ENCODE measurements around the gene SSX2IP. TPM values are rescaled to one million over a fixed set of nuclear protein-coding genes. Genes with fewer than 3 reads are reported as not detected.
"Not testable (repeated sequence)": the region's sequence is repeated elsewhere in the genome, so short reads cannot be mapped to it uniquely, and the experiment has no call there.

Gene SSX2IP
- total RNA-seq, 2 donors from 2014 or later: 4.7 to 8.6 TPM

- intact Hi-C loops (cut with DNase I): no loop called here
- no peak for DNase-seq (ENCODE audit: low spot score)
Measured at GRCh38 chr1:84687714-84688462, 2.4 kb downstream of the SSX2IP start.

- intact Hi-C loops (cut with DNase I): no loop called here
- no peak for DNase-seq (ENCODE audit: low spot score)
Measured at GRCh38 chr1:84686223-84686622, 4.0 kb downstream of the SSX2IP start.

- DNase-seq (ENCODE audit: low spot score): no peak
- intact Hi-C loops (cut with DNase I): no loop called here
Measured at GRCh38 chr1:84683508-84683907, 6.8 kb downstream of the SSX2IP start.

- no peak for DNase-seq (ENCODE audit: low spot score)
- intact Hi-C loops (cut with DNase I): no loop called here
Measured at GRCh38 chr1:84682047-84682446, 8.2 kb downstream of the SSX2IP start.

- intact Hi-C loops (cut with DNase I): no loop called here
- DNase-seq (ENCODE audit: low spot score): no peak
Measured at GRCh38 chr1:84677415-84678099, 12.7 kb downstream of the SSX2IP start.

GRCh38 chr1:84675631-84676030, 14.6 kb downstream of the SSX2IP start:
- intact Hi-C loops (cut with DNase I): no loop called here
- no peak for DNase-seq (ENCODE audit: low spot score)

GRCh38 chr1:84675106-84675505, 15.2 kb downstream of the SSX2IP start:
- no peak for DNase-seq (ENCODE audit: low spot score)
- intact Hi-C loops (cut with DNase I): no loop called here

GRCh38 chr1:84674705-84675104, 15.6 kb downstream of the SSX2IP start:
- no peak for DNase-seq (ENCODE audit: low spot score)
- intact Hi-C loops (cut with DNase I): no loop called here

- intact Hi-C loops (cut with DNase I): no loop called here
- no peak for DNase-seq (ENCODE audit: low spot score)
Measured at GRCh38 chr1:84674021-84674420, 16.2 kb downstream of the SSX2IP start.

- intact Hi-C loops (cut with DNase I): no loop called here
- DNase-seq (ENCODE audit: low spot score): no peak
Measured at GRCh38 chr1:84672080-84672854, 18.0 kb downstream of the SSX2IP start.

- DNase-seq (ENCODE audit: low spot score): no peak
- intact Hi-C loops (cut with DNase I): no loop called here
Measured at GRCh38 chr1:84669831-84670230, 20.4 kb downstream of the SSX2IP start.

GRCh38 chr1:84668185-84668584, 22.1 kb downstream of the SSX2IP start:
- intact Hi-C loops (cut with DNase I): no loop called here
- DNase-seq (ENCODE audit: low spot score): no peak

GRCh38 chr1:84665703-84666317, 24.5 kb downstream of the SSX2IP start:
- no peak for DNase-seq (ENCODE audit: low spot score)
- intact Hi-C loops (cut with DNase I): no loop called here

GRCh38 chr1:84653130-84653677, 37.1 kb downstream of the SSX2IP start:
- intact Hi-C loops (cut with DNase I): no loop called here
- no peak for DNase-seq (ENCODE audit: low spot score)

GRCh38 chr1:84644472-84644871, 45.8 kb downstream of the SSX2IP start:
- intact Hi-C loops (cut with DNase I): no loop called here
- DNase-seq (ENCODE audit: low spot score): no peak

GRCh38 chr1:84643183-84643582, 47.1 kb downstream of the SSX2IP start:
- intact Hi-C loops (cut with DNase I): no loop called here

GRCh38 chr1:84642774-84643173, 47.5 kb downstream of the SSX2IP start:
- intact Hi-C loops (cut with DNase I): no loop called here
- no peak for DNase-seq (ENCODE audit: low spot score)

More at GRCh38 chr1:84643183-84643582, 47.1 kb downstream of the SSX2IP start:
- DNase-seq (ENCODE audit: low spot score): no peak

GRCh38 chr1:84639731-84640130, 50.5 kb downstream of the SSX2IP start:
- intact Hi-C loops (cut with DNase I); DNase-seq (ENCODE audit: low spot score): not testable (repeated sequence)

- DNase-seq (ENCODE audit: low spot score): no peak
- intact Hi-C loops (cut with DNase I): no loop called here
Measured at GRCh38 chr1:84635429-84635828, 54.8 kb downstream of the SSX2IP start.

Data from posterior vena cava (tissue), 2 donors.